Measurements from ENCODE around the gene STAG3. TPM values are rescaled to one million over a fixed set of nuclear protein-coding genes. Genes with fewer than 3 reads are reported as not detected.

STAG3 gene
- total RNA-seq, 1 donor from 2014 or later: 0.36 TPM

- Histone ChIP-seq H3K27me3 (ENCODE audit: insufficient read depth, low read length) (no peaks in the 10 kb centered on the region), H3K9me3 (ENCODE audit: insufficient read depth, low read depth, low read length) (no peaks in the 10 kb centered on the region), H3K4me2 (ENCODE audit: low read length) (no peak overlapping the region), H3K9ac (ENCODE audit: low read length) (no peak overlapping the region), H3K27ac (ENCODE audit: low read depth, low read length) (no peak overlapping the region), H3K36me3 (ENCODE audit: insufficient read depth, low read length) (peaks cover 9% of the 10 kb centered on the region), H3K4me1 (ENCODE audit: insufficient read depth, low read length) (peaks cover 10% of the 10 kb centered on the region), H2AFZ (ENCODE audit: low read depth, low read length) (no peak overlapping the region), H3K4me3 (ENCODE audit: insufficient read depth, low read depth, low read length) (no peak overlapping the region), H3K79me2 (ENCODE audit: insufficient read depth, low read length) (peaks cover 48% of the 10 kb centered on the region), H4K20me1 (ENCODE audit: insufficient read depth, low read length) (peaks cover 50% of the 10 kb centered on the region)
- Mint-ChIP-seq H3K36me3 (ENCODE audit: low read depth, unreplicated experiment) (peaks cover 10% of the 10 kb centered on the region), H3K9me3 (ENCODE audit: unreplicated experiment) (no peaks in the 10 kb centered on the region), H3K27ac (ENCODE audit: unreplicated experiment) (no peak overlapping the region), H3K4me1 (ENCODE audit: low read depth, unreplicated experiment) (peaks cover 6% of the 10 kb centered on the region), H3K4me3 (ENCODE audit: unreplicated experiment) (peak overlapping the region; percentile 11), H3K27me3 (ENCODE audit: low read depth, unreplicated experiment) (no peaks in the 10 kb centered on the region)
- DNase-seq (ENCODE audit: low read depth) (no peak), FAIRE-seq (no peak)
- TF ChIP-seq EZH2 (IDR thresholded peaks at IDR 0.05; ENCODE audit: insufficient read depth, low read length) (no peak), CTCF (IDR thresholded peaks at IDR 0.05; ENCODE audit: insufficient read depth, low read depth, low read length) (no peak)
Observed at GRCh38 chr7:100153708-100154535, 23.8 kb upstream of the STAG3 start.

- TF ChIP-seq CTCF (IDR thresholded peaks at IDR 0.05; ENCODE audit: insufficient read depth, low read depth, low read length): no peak
- no peak for TF ChIP-seq EZH2 (IDR thresholded peaks at IDR 0.05; ENCODE audit: insufficient read depth, low read length)
- H3K9me3 ChIP-seq (ENCODE audit: insufficient read depth, low read depth, low read length): no peaks in the 10 kb centered on the region
- no peak for FAIRE-seq
- Mint-ChIP-seq H3K27me3 (ENCODE audit: low read depth, unreplicated experiment) (no peaks in the 10 kb centered on the region), H3K4me1 (ENCODE audit: low read depth, unreplicated experiment) (peaks cover 7% of the 10 kb centered on the region), H3K4me3 (ENCODE audit: unreplicated experiment) (no peak overlapping the region), H3K9me3 (ENCODE audit: unreplicated experiment) (no peaks in the 10 kb centered on the region), H3K36me3 (ENCODE audit: low read depth, unreplicated experiment) (peaks cover 10% of the 10 kb centered on the region), H3K27ac (ENCODE audit: unreplicated experiment) (no peak overlapping the region)
- H3K79me2 ChIP-seq (ENCODE audit: insufficient read depth, low read length): peaks cover 42% of the 10 kb centered on the region
- no peak for DNase-seq (ENCODE audit: low read depth)
- H3K9ac ChIP-seq (ENCODE audit: low read length): no peak overlapping the region
- H3K27me3 ChIP-seq (ENCODE audit: insufficient read depth, low read length): no peaks in the 10 kb centered on the region
- H3K36me3 ChIP-seq (ENCODE audit: insufficient read depth, low read length): peaks cover 9% of the 10 kb centered on the region
- H3K4me3 ChIP-seq (ENCODE audit: insufficient read depth, low read depth, low read length): no peak overlapping the region
- no peak overlapping the region for H3K4me2 ChIP-seq (ENCODE audit: low read length)
- H4K20me1 ChIP-seq (ENCODE audit: insufficient read depth, low read length): peaks cover 50% of the 10 kb centered on the region
- H2AFZ ChIP-seq (ENCODE audit: low read depth, low read length): no peak overlapping the region
- H3K27ac ChIP-seq (ENCODE audit: low read depth, low read length): no peak overlapping the region
- peaks cover 7% of the 10 kb centered on the region for H3K4me1 ChIP-seq (ENCODE audit: insufficient read depth, low read length)
Observed at GRCh38 chr7:100154651-100155491, 22.8 kb upstream of the STAG3 start.

Measured in astrocyte (in vitro differentiated cells and primary cell).